Naive thymus-derived CD8-positive, alpha-beta T cell (primary cell): ENCODE measurements around the gene FCN2. TPM values are rescaled to one million over a fixed set of nuclear protein-coding genes. Genes with fewer than 3 reads are reported as not detected.

Experiments
- ATAC-seq, 2 donors: fragments of 150-1000 bp; cut with Tn5 transposase in 1 of 2; sonication (Bioruptor Pico), chemical (Tn5 transposase) in 1 of 2; 1 replicate in 1 of 2; 2 replicates in 1 of 2; pipeline ENCODE4 v1.10.0; 2021; ENCODE audit warnings: mild to moderate bottlenecking in 2 of 2, moderate library complexity in 2 of 2
- POLR2A ChIA-PET: fragments of 350-600 bp; sonication (Branson Sonifier 250); formaldehyde crosslinking; loops from one replicate; lab custom pipeline; 2021; ENCODE audit warnings: antibody characterized with exemption; lab: Charles Lee
- DNase-seq, 10 donors: peaks; one replicate each; pipeline versions ENCODE4 v3.0.0 to v3.0.0-alpha.2; 2020 to 2022
- H3K27ac Mint-ChIP-seq, 10 donors: one replicate each; pipeline ENCODE4 v1.8.0; 2020 to 2022; ENCODE audit warnings: mild to moderate bottlenecking in 10 of 10, mixed read lengths in 10 of 10, moderate library complexity in 4 of 10, inconsistent platforms in 1 of 10
- H3K27me3 Mint-ChIP-seq, 5 donors: one replicate each; pipeline ENCODE4 v1.8.0; 2021 to 2022; ENCODE audit warnings: mixed read lengths in 5 of 5
- H3K36me3 Mint-ChIP-seq, 3 donors: one replicate each; pipeline ENCODE4 v1.8.0; 2020 to 2022; ENCODE audit warnings: mixed read lengths in 3 of 3, mild to moderate bottlenecking in 2 of 3, inconsistent platforms in 1 of 3
- H3K4me1 Mint-ChIP-seq, 4 donors: one replicate each; pipeline ENCODE4 v1.8.0; 2021 to 2022; ENCODE audit warnings: mixed read lengths in 4 of 4
- H3K4me3 Mint-ChIP-seq, 10 donors: one replicate each; pipeline ENCODE4 v1.8.0; 2020 to 2022; ENCODE audit warnings: mild to moderate bottlenecking in 10 of 10, mixed read lengths in 10 of 10, moderate library complexity in 6 of 10, inconsistent platforms in 1 of 10
- H3K9me3 Mint-ChIP-seq, 9 donors: one replicate each; pipeline ENCODE4 v1.8.0; 2020 to 2022; ENCODE audit warnings: mixed read lengths in 9 of 9, mild to moderate bottlenecking in 3 of 9, inconsistent platforms in 1 of 9, moderate library complexity in 1 of 9
- polyA plus RNA-seq, 3 donors: library from polyadenylated mRNA; unstranded; fragments of 300-500 nt; fragmentation: Illumina TruSeq; gene quantifications; one replicate each; pipeline ENCODE4 v1.2.3, GENCODE V29; 2021
- total RNA-seq, 8 experiments: library from RNA in 2 of 8; stranded (reverse) in 2 of 8; gene quantifications; one replicate each; pipeline ENCODE4 v1.2.3 and lab custom pipeline; 2021 to 2026

The FCN2 gene
- total and polyA plus RNA-seq, 5 experiments from 2014 or later = not detected

GRCh38 chr9:134839455-134840125, 41.0 kb upstream of the FCN2 start:
- H3K27ac Mint-ChIP-seq = no peak overlapping the region
- peaks cover 0 to 4% (median 0%) of the 10 kb centered on the region in 5 donors for H3K27me3 Mint-ChIP-seq
- no peak overlapping the region for H3K4me3 Mint-ChIP-seq
- ATAC-seq (no peak), DNase-seq (peak in 1 of 10 donors; percentile 45)
- POLR2A ChIA-PET = no interaction called here
- H3K9me3 Mint-ChIP-seq = no peaks in the 10 kb centered on the region
- no peaks in the 10 kb centered on the region for H3K36me3 Mint-ChIP-seq
- H3K4me1 Mint-ChIP-seq = peaks cover 0 to 1% (median 0%) of the 10 kb centered on the region in 4 donors

- POLR2A ChIA-PET = no interaction called here
- Mint-ChIP-seq H3K27ac (no peak overlapping the region), H3K27me3 (peaks cover 0 to 4% (median 0%) of the 10 kb centered on the region in 5 donors), H3K4me1 (peaks cover 0 to 1% (median 0%) of the 10 kb centered on the region in 4 donors), H3K4me3 (no peak overlapping the region), H3K36me3 (no peaks in the 10 kb centered on the region), H3K9me3 (no peaks in the 10 kb centered on the region)
- DNase-seq (peak in 1 of 10 donors; percentile 35), ATAC-seq (no peak)
These were observed 40.1 kb upstream of the FCN2 start for GRCh38 chr9:134840511-134840910.

GRCh38 chr9:134841180-134841904, 39.3 kb upstream of the FCN2 start:
- Mint-ChIP-seq H3K27ac (no peak overlapping the region), H3K9me3 (no peaks in the 10 kb centered on the region), H3K27me3 (peaks cover 0 to 4% (median 0%) of the 10 kb centered on the region in 5 donors), H3K36me3 (no peaks in the 10 kb centered on the region), H3K4me3 (no peak overlapping the region), H3K4me1 (peaks cover 0 to 1% (median 0%) of the 10 kb centered on the region in 4 donors)
- POLR2A ChIA-PET = no interaction called here
- no peak for ATAC-seq
- peak in 1 of 10 donors; percentile 52 for DNase-seq

GRCh38 chr9:134842321-134842720, 38.3 kb upstream of the FCN2 start:
- Mint-ChIP-seq H3K36me3 (no peaks in the 10 kb centered on the region), H3K4me3 (no peak overlapping the region), H3K27ac (no peak overlapping the region), H3K27me3 (peaks cover 0 to 4% (median 0%) of the 10 kb centered on the region in 5 donors), H3K4me1 (peaks cover 0 to 1% (median 0%) of the 10 kb centered on the region in 4 donors), H3K9me3 (no peaks in the 10 kb centered on the region)
- ATAC-seq (no peak), DNase-seq (peak in 1 of 10 donors; percentile 58)
- POLR2A ChIA-PET = no interaction called here

GRCh38 chr9:134843740-134844139, 36.9 kb upstream of the FCN2 start:
- ATAC-seq = no peak
- POLR2A ChIA-PET = no interaction called here

GRCh38 chr9:134844821-134845220, 35.8 kb upstream of the FCN2 start:
- POLR2A ChIA-PET = no interaction called here
- DNase-seq (peak in 1 of 10 donors; percentile 27), ATAC-seq (no peak)
- no peaks in the 10 kb centered on the region for H3K9me3 Mint-ChIP-seq
- H3K4me3 Mint-ChIP-seq = no peak overlapping the region
- H3K36me3 Mint-ChIP-seq = no peaks in the 10 kb centered on the region
- peaks cover 0 to 4% (median 0%) of the 10 kb centered on the region in 5 donors for H3K27me3 Mint-ChIP-seq
- H3K27ac Mint-ChIP-seq = no peak overlapping the region
- H3K4me1 Mint-ChIP-seq = peaks cover 0 to 1% (median 0%) of the 10 kb centered on the region in 4 donors

More at GRCh38 chr9:134843740-134844139, 36.9 kb upstream of the FCN2 start:
- Mint-ChIP-seq H3K36me3 (no peaks in the 10 kb centered on the region), H3K27me3 (peaks cover 0 to 4% (median 0%) of the 10 kb centered on the region in 5 donors), H3K9me3 (no peaks in the 10 kb centered on the region), H3K4me3 (no peak overlapping the region), H3K27ac (no peak overlapping the region), H3K4me1 (peaks cover 0 to 1% (median 0%) of the 10 kb centered on the region in 4 donors)
- DNase-seq = peak in 1 of 10 donors; percentile 6

GRCh38 chr9:134846187-134846586, 34.4 kb upstream of the FCN2 start:
- H3K4me3 Mint-ChIP-seq = no peak overlapping the region
- peaks cover 0 to 4% (median 0%) of the 10 kb centered on the region in 5 donors for H3K27me3 Mint-ChIP-seq
- peaks cover 0 to 1% (median 0%) of the 10 kb centered on the region in 4 donors for H3K4me1 Mint-ChIP-seq
- POLR2A ChIA-PET = no interaction called here
- no peaks in the 10 kb centered on the region for H3K36me3 Mint-ChIP-seq
- ATAC-seq (no peak), DNase-seq (peak in 1 of 10 donors; percentile 56)
- no peak overlapping the region for H3K27ac Mint-ChIP-seq
- H3K9me3 Mint-ChIP-seq = peaks cover 0 to 1% (median 0%) of the 10 kb centered on the region in 9 donors

- no peak overlapping the region for H3K27ac Mint-ChIP-seq
- H3K9me3 Mint-ChIP-seq = peaks cover 0 to 1% (median 0%) of the 10 kb centered on the region in 9 donors
- no peaks in the 10 kb centered on the region for H3K36me3 Mint-ChIP-seq
- peaks cover 0 to 4% (median 0%) of the 10 kb centered on the region in 5 donors for H3K27me3 Mint-ChIP-seq
- DNase-seq (no peak), ATAC-seq (no peak)
- no peak overlapping the region for H3K4me3 Mint-ChIP-seq
- peaks cover 0 to 1% (median 0%) of the 10 kb centered on the region in 4 donors for H3K4me1 Mint-ChIP-seq
- POLR2A ChIA-PET = no interaction called here
These were observed 33.9 kb upstream of the FCN2 start for GRCh38 chr9:134846699-134847098.

- Mint-ChIP-seq H3K27me3 (peaks cover 0 to 4% (median 0%) of the 10 kb centered on the region in 5 donors), H3K36me3 (no peaks in the 10 kb centered on the region), H3K4me3 (no peak overlapping the region), H3K4me1 (peaks cover 0 to 1% (median 0%) of the 10 kb centered on the region in 4 donors), H3K27ac (no peak overlapping the region), H3K9me3 (peaks cover 0 to 1% (median 0%) of the 10 kb centered on the region in 9 donors)
- POLR2A ChIA-PET = no interaction called here
- ATAC-seq (no peak), DNase-seq (peak in 1 of 10 donors; percentile 24)
These were observed 33.5 kb upstream of the FCN2 start for GRCh38 chr9:134847138-134847537.

- no peaks in the 10 kb centered on the region for H3K36me3 Mint-ChIP-seq
- DNase-seq = peak in 1 of 10 donors; percentile 58
- POLR2A ChIA-PET = no interaction called here
- no peak overlapping the region for H3K4me3 Mint-ChIP-seq
- no peak for ATAC-seq
- H3K27ac Mint-ChIP-seq = no peak overlapping the region
- H3K9me3 Mint-ChIP-seq = peaks cover 0 to 1% (median 0%) of the 10 kb centered on the region in 9 donors
- H3K4me1 Mint-ChIP-seq = peaks cover 0 to 1% (median 0%) of the 10 kb centered on the region in 4 donors
- H3K27me3 Mint-ChIP-seq = peaks cover 0 to 4% (median 0%) of the 10 kb centered on the region in 5 donors
These were observed 32.7 kb upstream of the FCN2 start for GRCh38 chr9:134847752-134848432.

- ATAC-seq = no peak
- DNase-seq = peak in 1 of 10 donors; percentile 50
- Mint-ChIP-seq H3K9me3 (peaks cover 0 to 1% (median 0%) of the 10 kb centered on the region in 9 donors), H3K27ac (no peak overlapping the region), H3K27me3 (no peaks in the 10 kb centered on the region), H3K36me3 (no peaks in the 10 kb centered on the region), H3K4me3 (no peak overlapping the region), H3K4me1 (no peaks in the 10 kb centered on the region)
- POLR2A ChIA-PET = no interaction called here
These were observed 32.1 kb upstream of the FCN2 start for GRCh38 chr9:134848504-134848903.

GRCh38 chr9:134850611-134851010, 30.0 kb upstream of the FCN2 start:
- Mint-ChIP-seq H3K4me1 (no peaks in the 10 kb centered on the region), H3K36me3 (no peaks in the 10 kb centered on the region), H3K27ac (no peak overlapping the region), H3K27me3 (peaks cover 0 to 14% (median 8%) of the 10 kb centered on the region in 5 donors), H3K4me3 (no peak overlapping the region), H3K9me3 (peaks cover 0 to 1% (median 0%) of the 10 kb centered on the region in 9 donors)
- DNase-seq (no peak), ATAC-seq (no peak)
- POLR2A ChIA-PET = no interaction called here
